Transverse colon (tissue), 3 donors: Measurements from ENCODE around the gene CPNE4.

ENCODE experiments used
- CTCF ChIP-seq, 5 experiments: fragments of 200-600 bp in 3 of 5; fragments of 450-650 bp in 2 of 5; sonication (generic) in 3 of 5; IDR thresholded peaks; 1 replicate in 2 of 5; 2 replicates in 3 of 5; pipeline ENCODE4 v1.5.1; 2016 to 2017; ENCODE audit warnings: antibody characterized with exemption in 5 of 5, inconsistent platforms in 3 of 5, mild to moderate bottlenecking in 2 of 5, moderate library complexity in 1 of 5
- POLR2A ChIP-seq: fragments of 450-650 bp; IDR thresholded peaks from one replicate; pipeline ENCODE4 v1.6.1; 2016; ENCODE audit warnings: antibody characterized with exemption, mild to moderate bottlenecking, moderate library complexity

GRCh38 chr3:131735544-131735943 lies 299.3 kb downstream of the CPNE4 start:
- TF ChIP-seq CTCF (IDR thresholded peaks at IDR 0.05) (no peak), POLR2A (no peak)
